ENCODE measurements around the gene CD200R1.

Gene CD200R1

DNA sequence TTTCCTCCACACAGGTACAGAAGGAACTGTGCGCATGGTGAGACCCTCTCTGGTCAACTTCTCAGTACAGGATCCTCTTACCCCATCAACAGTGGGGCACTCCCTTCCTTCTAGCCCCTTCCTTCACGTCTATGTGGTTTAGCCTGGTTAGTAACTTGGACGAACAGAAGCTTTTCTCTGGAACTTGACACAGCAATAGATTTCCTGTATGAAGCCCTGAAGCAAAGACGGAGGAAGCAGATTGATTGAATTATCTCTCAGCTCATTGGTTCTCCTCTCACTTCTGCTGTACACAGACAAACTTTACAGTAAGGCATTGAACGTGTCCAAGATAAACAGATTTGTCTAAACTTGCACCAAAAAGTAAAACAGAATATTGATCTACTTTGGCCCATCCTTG lies at the start of gene CD200R1:
Gene CD200R1, minus strand, starts transcription at position 210 of the 400 bp plus-strand sequence. CDS start 246 bp downstream, outside the sequence.
- no peak for DNase-seq (ENCODE audit: low read depth in 2 of 2)

DNA sequence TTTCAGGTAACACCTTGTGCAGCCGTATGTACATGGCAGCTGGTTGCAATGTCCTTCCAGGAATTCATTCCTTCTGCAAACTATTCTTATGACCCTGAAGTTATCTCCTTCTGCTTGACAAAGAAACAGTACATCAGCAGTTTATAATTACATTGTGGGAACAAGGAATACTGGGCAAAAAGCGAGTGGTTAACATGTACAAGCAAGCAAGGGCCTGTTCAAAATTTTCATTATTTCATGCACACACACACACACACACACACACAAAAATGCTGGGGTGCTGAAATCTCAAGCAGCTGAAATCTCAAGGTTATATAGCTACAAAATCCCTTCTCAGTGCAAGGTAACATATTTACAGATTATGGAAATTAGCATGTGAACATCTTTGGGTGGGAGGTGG lies 46.6 kb upstream of the CD200R1 start:
- no peak for DNase-seq (ENCODE audit: low read depth in 2 of 2)

GRCh38 chr3:113019182-113020137 lies 44.6 kb upstream of the CD200R1 start:
- peak; percentile 81 to 88 for DNase-seq (ENCODE audit: low read depth in 2 of 2)

DNA sequence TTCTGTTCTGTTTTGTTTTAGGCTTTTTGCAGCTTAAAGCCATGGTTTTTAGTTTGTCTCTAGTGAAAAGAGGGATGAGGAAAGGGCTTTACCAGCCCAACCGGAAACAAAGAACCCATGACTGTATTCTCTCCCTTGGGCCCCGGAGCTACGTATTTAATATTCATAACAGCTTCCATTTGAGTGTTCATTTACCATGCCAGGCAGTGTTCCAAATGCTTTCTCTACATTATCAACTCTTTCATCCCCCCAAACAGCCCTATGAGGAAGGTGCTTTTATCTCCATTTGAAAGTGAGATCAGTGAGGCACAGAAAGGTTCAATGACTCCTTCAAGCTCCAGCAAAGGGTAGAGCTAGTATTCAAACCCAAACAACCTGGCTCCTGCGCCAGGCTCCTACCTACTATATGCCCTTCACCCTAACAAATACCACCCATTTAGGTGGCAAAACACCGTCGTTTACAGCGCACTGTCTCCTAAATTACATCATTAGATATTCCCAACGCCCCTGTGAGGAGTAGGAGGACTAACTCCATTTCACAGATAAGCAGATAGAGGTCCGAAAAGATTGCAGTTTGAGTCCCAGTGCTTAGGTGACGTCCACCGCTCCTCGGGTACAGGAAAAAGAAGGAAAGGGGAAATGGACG lies 43.8 kb upstream of the CD200R1 start:
- DNase-seq (ENCODE audit: low read depth in 2 of 2) = no peak

DNA sequence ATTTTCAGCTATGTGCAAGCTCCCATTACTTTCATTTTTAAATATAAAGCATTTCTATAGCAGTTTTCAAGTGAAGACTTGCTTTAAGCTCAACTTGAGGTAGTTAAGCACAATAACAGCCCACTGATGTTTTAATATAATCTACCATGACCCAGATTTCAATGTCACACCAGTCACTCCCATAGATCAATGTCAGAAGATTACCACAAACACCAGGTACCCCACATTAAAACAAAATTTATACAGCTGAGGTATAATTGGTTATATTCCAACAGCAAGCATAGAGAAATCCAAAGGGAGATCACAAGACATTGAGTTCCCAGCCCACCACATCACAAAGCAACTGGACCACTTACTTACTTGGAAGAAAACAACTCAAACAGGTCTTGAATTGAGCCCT lies 38.7 kb upstream of the CD200R1 start:
- no peak for DNase-seq (ENCODE audit: low read depth in 2 of 2)

DNA sequence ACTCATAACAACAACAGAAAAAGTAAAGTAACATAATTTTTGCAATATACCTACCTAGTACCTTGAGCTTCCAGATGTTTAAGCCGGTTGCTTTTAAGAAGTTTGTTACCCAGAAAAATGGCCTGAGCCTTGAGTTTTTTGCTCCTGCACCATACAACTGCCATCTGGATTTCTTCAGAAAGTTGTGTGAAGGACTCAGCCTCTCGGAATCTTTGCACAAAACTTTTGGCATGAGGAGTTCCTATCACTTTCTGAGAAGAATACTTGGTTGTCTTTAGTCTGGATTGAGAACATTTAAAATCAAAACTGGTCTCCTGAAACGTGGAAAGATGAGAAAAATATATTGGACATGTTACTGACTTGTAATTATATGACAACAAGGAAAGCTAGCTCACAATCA lies 33.2 kb upstream of the CD200R1 start:
- no peak for DNase-seq (ENCODE audit: low read depth in 2 of 2)

GRCh38 chr3:113006359-113007056 lies 31.6 kb upstream of the CD200R1 start:
- no peak for DNase-seq (ENCODE audit: low read depth in 2 of 2)

DNA sequence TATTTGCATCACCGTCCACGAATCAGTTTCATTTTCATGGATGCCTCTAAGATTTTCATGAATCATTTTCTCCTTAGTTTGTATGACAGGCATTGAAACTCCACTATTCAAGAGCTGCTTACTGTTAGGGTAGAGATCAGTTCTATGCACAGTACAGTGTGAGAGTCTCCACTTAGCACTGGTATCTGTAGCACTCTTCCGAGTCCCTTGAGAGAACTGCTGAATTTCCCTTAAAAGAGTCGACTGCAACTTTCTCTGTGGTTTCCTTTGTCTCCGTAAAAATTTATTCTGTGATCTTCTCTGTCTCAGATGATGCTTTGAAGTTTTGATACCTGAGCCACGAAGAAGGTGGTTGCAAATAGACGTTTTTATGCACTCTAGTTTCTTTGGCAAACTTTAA lies 30.7 kb upstream of the CD200R1 start:
- no peak for DNase-seq (ENCODE audit: low read depth in 2 of 2)

DNA sequence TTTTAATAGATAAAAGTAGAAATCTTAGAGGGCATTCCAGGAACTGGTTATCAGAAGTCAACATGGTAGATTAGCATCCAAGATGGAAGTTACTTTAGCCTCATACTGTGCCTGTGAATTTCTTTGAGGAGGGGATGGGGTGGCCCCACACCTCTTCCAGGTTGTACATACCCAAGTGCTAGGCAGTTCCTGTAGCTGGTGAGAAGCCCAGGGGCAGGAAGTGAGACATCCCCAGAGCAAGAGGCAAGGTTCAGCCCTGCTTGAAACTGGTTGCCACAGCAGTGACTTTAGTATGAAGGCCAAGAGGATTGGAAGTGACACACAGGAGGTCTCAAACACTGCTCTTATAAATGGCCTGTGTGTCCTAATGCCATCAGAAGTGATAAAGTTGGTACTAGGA lies 27.8 kb upstream of the CD200R1 start:
- DNase-seq (ENCODE audit: low read depth in 2 of 2) = no peak

- no peak for DNase-seq (ENCODE audit: low read depth in 2 of 2)
Measured at GRCh38 chr3:113002037-113002436, 27.1 kb upstream of the CD200R1 start.

GRCh38 chr3:113000691-113001090 lies 25.8 kb upstream of the CD200R1 start:
- DNase-seq (ENCODE audit: low read depth in 2 of 2) = no peak

DNA sequence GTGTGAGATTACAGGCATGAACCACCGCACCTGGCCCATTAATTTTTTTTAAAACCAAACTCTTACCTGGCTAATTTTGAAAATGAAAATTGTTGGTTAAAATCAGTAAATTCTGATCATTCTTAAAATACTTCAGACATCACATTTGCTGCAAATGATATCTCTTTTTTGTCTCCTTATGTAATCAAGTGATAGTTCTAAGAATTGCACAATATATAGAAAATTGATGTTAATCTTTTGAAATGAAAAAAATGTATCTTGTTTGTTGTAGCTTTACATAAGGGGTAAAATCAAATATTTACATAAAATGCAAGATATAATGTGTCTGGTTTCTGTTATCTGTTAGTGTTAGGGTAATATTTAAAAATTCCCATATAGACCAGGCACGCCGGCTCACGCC lies 20.9 kb upstream of the CD200R1 start:
- DNase-seq (ENCODE audit: low read depth in 2 of 2) = no peak

GRCh38 chr3:112990672-112991602 lies 16.0 kb upstream of the CD200R1 start, which contains the start of gene GTPBP8:
TSS of gene GTPBP8 (plus strand) at chr3:112990984. CDS start at chr3:112991000, 16 bp downstream.
- DNase-seq (ENCODE audit: low read depth in 2 of 2) = peak; percentile 78 to 81

DNA sequence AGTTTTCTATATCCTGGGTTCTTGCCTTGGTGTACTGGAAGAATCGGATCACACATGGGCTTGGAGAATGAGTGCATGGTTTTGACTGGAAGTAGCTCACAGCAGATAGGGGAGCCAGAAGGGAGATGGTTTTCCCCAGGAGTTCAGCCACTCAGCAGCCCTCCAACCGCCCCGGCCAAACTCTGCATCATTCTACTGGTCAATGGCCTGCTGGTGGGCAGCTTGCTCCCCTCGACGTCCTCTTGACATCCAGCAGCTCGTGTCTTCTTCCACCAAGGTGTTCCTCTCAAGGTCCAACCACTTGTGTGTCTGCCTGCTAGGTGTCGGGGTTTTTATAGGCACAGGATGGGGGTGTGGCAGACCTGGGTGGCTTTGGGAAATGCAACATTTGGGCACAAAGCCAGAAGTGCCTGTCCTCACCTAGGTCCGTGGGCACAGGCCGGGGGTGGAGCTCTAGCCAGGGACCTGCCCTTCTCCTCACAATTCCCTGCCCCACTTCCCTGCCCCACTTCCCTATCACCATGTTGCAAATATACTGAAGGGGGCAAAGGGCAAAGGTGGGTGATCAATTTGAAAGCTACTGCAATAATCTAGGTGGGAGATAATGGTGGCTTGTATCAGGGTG lies 12.9 kb upstream of the CD200R1 start:
- DNase-seq (ENCODE audit: low read depth in 2 of 2) = no peak

- DNase-seq (ENCODE audit: low read depth in 2 of 2) = no peak
Measured at GRCh38 chr3:112984485-112984884, 9.6 kb upstream of the CD200R1 start.

DNA sequence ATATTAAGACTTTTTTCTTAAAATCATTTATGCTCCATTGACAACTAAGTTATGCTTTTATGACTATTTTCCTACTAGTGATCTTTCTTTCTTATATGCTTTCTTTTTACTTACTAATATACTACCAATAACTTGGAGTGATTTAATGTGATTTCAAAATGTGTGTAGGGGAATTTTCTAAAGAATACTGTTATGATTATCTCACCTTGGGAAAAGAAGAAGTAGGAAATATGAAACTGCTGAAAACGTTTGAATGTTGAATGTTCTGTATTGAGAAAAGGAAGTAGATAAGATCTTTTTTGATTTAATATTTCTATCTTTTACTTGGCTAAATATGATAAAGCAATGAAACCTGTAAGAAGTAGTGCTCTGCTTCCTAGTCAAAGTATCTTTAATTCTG lies 7.8 kb upstream of the CD200R1 start:
- DNase-seq (ENCODE audit: low read depth in 2 of 2) = no peak

- no peak for DNase-seq (ENCODE audit: low read depth in 2 of 2)
Measured at GRCh38 chr3:112980080-112980479, 5.2 kb upstream of the CD200R1 start.

- no peak for DNase-seq (ENCODE audit: low read depth in 2 of 2)
Measured at GRCh38 chr3:112979244-112979832, 4.4 kb upstream of the CD200R1 start.

DNA sequence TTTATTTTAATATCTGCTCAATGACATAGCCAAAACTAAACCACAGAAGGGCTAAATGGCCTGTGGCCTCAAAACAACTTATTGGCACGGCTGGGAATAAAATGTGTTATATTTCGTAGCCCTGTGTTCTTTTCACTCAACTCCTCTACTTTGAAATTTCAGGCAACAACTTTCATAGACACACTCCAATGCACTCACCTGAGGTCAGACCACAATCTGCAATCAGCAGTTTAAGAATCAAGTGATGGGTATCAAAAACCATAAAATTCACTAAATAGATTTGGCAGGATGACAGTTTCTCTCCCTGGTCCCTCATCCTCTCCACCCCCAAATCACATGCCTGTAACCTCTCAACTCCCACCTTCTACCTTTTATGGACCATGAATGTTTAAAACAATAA lies 2.0 kb upstream of the CD200R1 start:
- no peak for DNase-seq (ENCODE audit: low read depth in 2 of 2)

DNA sequence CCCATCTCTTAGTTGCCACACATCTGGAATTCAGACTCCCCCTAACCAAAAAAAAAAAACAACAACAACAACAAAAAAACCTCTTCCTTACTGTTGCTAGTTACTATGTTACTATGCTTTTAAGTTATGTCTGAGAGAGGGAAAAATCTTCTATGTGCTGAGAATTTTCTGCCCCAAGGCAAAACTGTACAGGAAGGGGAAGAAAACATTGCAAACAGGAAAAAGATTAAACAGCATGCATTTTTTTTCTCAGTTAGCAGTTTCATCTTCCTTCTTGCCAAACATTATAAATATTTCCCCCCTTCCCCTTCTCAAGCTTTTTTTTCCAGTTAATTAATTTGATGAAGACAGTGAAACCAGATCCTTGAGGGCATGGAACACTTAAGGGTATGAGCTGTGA lies 1.1 kb upstream of the CD200R1 start:
- no peak for DNase-seq (ENCODE audit: low read depth in 2 of 2)

DNA sequence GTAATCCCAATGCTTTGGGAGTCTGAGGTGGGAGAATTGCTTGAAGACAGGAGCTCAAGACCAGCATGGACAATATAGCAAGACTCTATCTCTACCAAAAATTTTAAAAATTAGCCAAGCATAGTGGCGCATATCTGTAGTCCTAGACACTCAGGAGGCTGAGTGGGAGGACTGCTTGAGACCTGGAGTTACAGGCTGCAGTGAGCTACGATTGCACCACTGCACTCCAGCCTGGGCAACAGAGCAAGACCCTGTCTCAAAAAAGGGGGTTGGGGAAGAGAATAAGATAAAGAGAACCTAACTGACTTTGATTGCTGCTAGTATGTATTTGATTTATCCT lies 755 bp downstream of the CD200R1 start:
- no peak for DNase-seq (ENCODE audit: low read depth in 2 of 2)
